NT2/D1 (cell line): ENCODE data around the gene RHBDD1.

Experiments
- DNase-seq: peaks from one replicate; pipeline ENCODE4 v3.0.0-alpha.2; 2011; ENCODE audit warnings: low read depth, low spot score
- H3K27me3 ChIP-seq: 2 replicates; pipeline ENCODE4 v1.6.0; 2011; ENCODE audit warnings: mild to moderate bottlenecking; ENCODE audit not compliant: insufficient read length, insufficient read depth
- H3K36me3 ChIP-seq: 2 replicates; pipeline ENCODE4 v1.6.1; 2011; ENCODE audit warnings: mild to moderate bottlenecking, low read length, mixed read lengths; ENCODE audit not compliant: insufficient read depth, insufficient read length
- H3K4me1 ChIP-seq: 2 replicates; pipeline ENCODE4 v1.5.1; 2011; ENCODE audit not compliant: insufficient read depth, insufficient read length
- H3K4me3 ChIP-seq: 2 replicates; pipeline ENCODE4 v1.5.1; 2011; ENCODE audit warnings: low read depth; ENCODE audit not compliant: insufficient read length
- H3K9ac ChIP-seq: 2 replicates; pipeline ENCODE4 v1.6.0; 2011; ENCODE audit warnings: low read depth; ENCODE audit not compliant: insufficient read length
- H3K9me3 ChIP-seq: 2 replicates; pipeline ENCODE4 v1.5.1; 2011; ENCODE audit warnings: mild to moderate bottlenecking, low read length; ENCODE audit not compliant: insufficient read depth
- SUZ12 ChIP-seq: IDR thresholded peaks from 2 replicates; pipeline ENCODE4 v1.6.1; 2011; ENCODE audit not compliant: insufficient read length, insufficient read depth; ENCODE audit errors: extremely low read depth
- YY1 ChIP-seq: IDR thresholded peaks from 2 replicates; pipeline ENCODE4 v1.6.1; 2011; ENCODE audit not compliant: insufficient read length, insufficient read depth
- ZNF274 ChIP-seq: IDR thresholded peaks from 2 replicates; pipeline ENCODE4 v1.6.1; 2011; ENCODE audit warnings: mild to moderate bottlenecking, low read depth, low read length

The RHBDD1 gene

DNA sequence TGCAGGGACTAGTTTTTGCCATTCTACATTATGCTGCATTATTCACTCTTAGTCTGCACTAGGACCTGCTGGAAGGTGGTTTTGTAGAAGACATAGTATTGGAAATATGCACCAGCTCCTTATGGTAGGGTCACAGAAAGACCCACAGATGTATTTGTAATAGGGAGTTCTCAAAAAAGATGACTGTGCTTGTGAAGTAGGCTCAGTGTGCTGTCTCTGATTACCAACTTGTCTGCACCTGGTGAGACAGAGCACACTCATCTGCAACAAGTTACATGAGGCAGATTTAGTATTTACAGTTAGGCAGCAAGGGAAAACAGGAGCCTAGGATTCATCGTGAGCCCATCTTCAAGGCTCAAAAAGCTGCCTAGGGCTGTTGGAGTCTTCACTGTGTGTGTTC, 29.4 kb downstream of the RHBDD1 start:
- Histone ChIP-seq H3K4me1 (peaks cover 1% of the 10 kb centered on the region), H3K9me3 (no peaks in the 10 kb centered on the region), H3K36me3 (no peaks in the 10 kb centered on the region), H3K4me3 (no peak overlapping the region), H3K9ac (no peak overlapping the region), H3K27me3 (no peaks in the 10 kb centered on the region)
- TF ChIP-seq YY1 (no peak), ZNF274 (no peak), SUZ12 (no peak)
- DNase-seq = no peak

- TF ChIP-seq SUZ12 (no peak), YY1 (no peak), ZNF274 (no peak)
- Histone ChIP-seq H3K4me3 (no peak overlapping the region), H3K36me3 (no peaks in the 10 kb centered on the region), H3K9ac (no peak overlapping the region), H3K9me3 (no peaks in the 10 kb centered on the region), H3K27me3 (no peaks in the 10 kb centered on the region), H3K4me1 (peaks cover 1% of the 10 kb centered on the region)
- peak; percentile 35 for DNase-seq
Measured at GRCh38 chr2:226865710-226866109, 29.9 kb downstream of the RHBDD1 start.

- DNase-seq = no peak
- Histone ChIP-seq H3K27me3 (no peaks in the 10 kb centered on the region), H3K4me1 (no peaks in the 10 kb centered on the region), H3K9ac (no peak overlapping the region), H3K36me3 (no peaks in the 10 kb centered on the region), H3K4me3 (no peak overlapping the region), H3K9me3 (no peaks in the 10 kb centered on the region)
- no peak for TF ChIP-seq ZNF274
- TF ChIP-seq SUZ12 = no peak
- no peak for TF ChIP-seq YY1
Measured at GRCh38 chr2:226868331-226869162, 32.7 kb downstream of the RHBDD1 start.

DNA sequence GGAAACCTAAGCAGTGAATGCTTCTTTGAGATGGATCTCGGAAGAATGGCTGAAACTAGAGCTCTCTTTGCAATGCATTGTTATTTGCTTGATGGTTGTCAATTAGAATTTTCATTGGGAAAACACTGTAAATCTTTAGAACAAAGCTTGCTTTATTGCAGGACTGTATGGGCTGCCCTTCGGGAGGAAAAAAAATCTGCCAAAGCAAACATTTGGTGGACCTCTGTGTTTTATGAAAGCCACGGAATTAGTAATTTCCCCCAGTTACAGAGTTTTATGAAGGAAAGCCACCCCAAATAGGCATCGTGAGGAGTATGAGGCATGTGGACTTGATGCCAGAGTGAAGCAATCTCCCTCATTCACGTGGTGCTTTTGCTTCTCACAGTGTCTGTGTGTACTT, 33.5 kb downstream of the RHBDD1 start:
- Histone ChIP-seq H3K9ac (no peak overlapping the region), H3K4me3 (no peak overlapping the region), H3K4me1 (no peaks in the 10 kb centered on the region), H3K27me3 (no peaks in the 10 kb centered on the region), H3K9me3 (no peaks in the 10 kb centered on the region), H3K36me3 (no peaks in the 10 kb centered on the region)
- no peak for DNase-seq
- TF ChIP-seq ZNF274 (no peak), SUZ12 (no peak), YY1 (no peak)

DNA sequence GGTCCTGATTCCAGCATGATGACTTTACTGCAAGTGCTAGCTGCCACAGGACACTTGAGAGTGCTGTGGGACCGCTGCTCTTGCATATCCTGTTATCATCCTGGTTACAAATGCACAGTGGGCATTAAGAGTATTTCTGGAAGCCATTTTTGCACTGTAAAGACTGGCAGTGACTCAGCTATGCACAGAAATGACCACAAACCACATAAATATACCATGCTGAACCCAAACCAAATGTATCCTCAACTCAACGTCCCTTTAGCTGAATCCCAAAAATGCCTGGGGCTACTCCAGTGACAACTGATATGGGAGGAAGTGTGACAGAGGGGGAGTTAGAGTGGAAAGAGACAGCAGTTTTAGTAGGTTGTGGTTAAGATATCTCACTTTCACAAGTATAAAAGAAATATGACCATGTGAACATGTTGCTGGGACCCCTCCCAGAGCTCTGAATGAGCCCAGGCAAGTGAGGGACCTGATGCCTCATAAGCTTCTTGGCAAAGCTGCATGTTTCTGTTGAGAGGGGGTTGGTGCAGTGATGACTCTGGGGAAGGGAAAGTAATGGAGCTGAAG, 37.3 kb downstream of the RHBDD1 start:
- DNase-seq = no peak
- Histone ChIP-seq H3K4me3 (no peak overlapping the region), H3K4me1 (no peaks in the 10 kb centered on the region), H3K36me3 (no peaks in the 10 kb centered on the region), H3K9ac (no peak overlapping the region), H3K9me3 (no peaks in the 10 kb centered on the region), H3K27me3 (no peaks in the 10 kb centered on the region)
- TF ChIP-seq ZNF274 (no peak), SUZ12 (no peak), YY1 (no peak)

GRCh38 chr2:226873826-226874225, 38.0 kb downstream of the RHBDD1 start:
- H3K9ac ChIP-seq = no peak overlapping the region
- H3K9me3 ChIP-seq = no peaks in the 10 kb centered on the region
- H3K27me3 ChIP-seq = no peaks in the 10 kb centered on the region
- no peaks in the 10 kb centered on the region for H3K36me3 ChIP-seq
- no peak overlapping the region for H3K4me3 ChIP-seq
- TF ChIP-seq YY1 (no peak), SUZ12 (no peak), ZNF274 (no peak)
- DNase-seq = no peak
- no peaks in the 10 kb centered on the region for H3K4me1 ChIP-seq

DNA sequence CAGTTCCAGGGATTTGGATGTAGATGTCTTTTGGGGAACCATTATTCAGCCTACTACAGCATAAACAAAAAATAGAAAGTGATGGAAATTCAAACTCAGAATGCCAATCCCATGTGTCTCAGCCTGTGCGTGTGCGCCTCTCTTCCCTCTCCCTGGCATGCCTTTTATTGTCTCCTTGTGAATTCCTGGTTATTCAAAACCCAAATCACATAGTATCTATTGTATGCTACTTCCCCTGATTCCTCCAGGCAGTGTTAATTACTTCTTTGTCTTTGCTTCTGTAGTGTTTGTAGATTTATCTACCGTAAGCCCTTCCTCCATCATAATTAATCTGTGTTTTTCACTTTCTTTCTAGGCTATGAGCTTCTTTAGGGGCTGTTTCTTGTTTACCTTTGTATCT, 38.9 kb downstream of the RHBDD1 start:
- Histone ChIP-seq H3K27me3 (no peaks in the 10 kb centered on the region), H3K9me3 (no peaks in the 10 kb centered on the region), H3K4me1 (no peaks in the 10 kb centered on the region), H3K9ac (no peak overlapping the region), H3K4me3 (no peak overlapping the region), H3K36me3 (no peaks in the 10 kb centered on the region)
- no peak for DNase-seq
- TF ChIP-seq YY1 (no peak), SUZ12 (no peak), ZNF274 (no peak)
